Heart left ventricle (tissue), 16 donors: ENCODE measurements around the gene HRH2. TPM values are rescaled to one million over a fixed set of nuclear protein-coding genes. Genes with fewer than 3 reads are reported as not detected.

Source experiments
- ATAC-seq, 4 donors: fragments of 200-7000 bp; cut with Tn5 transposase; one replicate each; pipeline ENCODE4 v1.9.1; 2020 to 2022; ENCODE audit warnings: moderate library complexity in 4 of 4, mild to moderate bottlenecking in 3 of 4, moderate number of reproducible peaks in 1 of 4
- DNase-seq, 5 donors: peaks; one replicate each; pipeline ENCODE4 v3.0.0-alpha.2; 2020
- H3K27ac ChIP-seq, 12 donors: fragments of 200-600 bp; sonication (generic) in 4 of 12; one replicate each; pipeline versions ENCODE4 v1.5.0 to v1.8.0; 2016 to 2022; ENCODE audit warnings: mild to moderate bottlenecking in 2 of 12
- H3K27me3 ChIP-seq, 9 donors: fragments of 200-600 bp; sonication (generic) in 2 of 9; one replicate each; pipeline versions ENCODE4 v1.5.1 to v1.8.0; 2016 to 2022; ENCODE audit warnings: mild to moderate bottlenecking in 3 of 9
- H3K36me3 ChIP-seq, 9 donors: fragments of 200-600 bp; sonication (generic) in 2 of 9; one replicate each; pipeline versions ENCODE4 v1.5.0 to v1.8.0; 2018 to 2022; ENCODE audit warnings: mild to moderate bottlenecking in 2 of 9
- H3K4me1 ChIP-seq, 12 donors: fragments of 200-600 bp; sonication (generic) in 4 of 12; one replicate each; pipeline versions ENCODE4 v1.5.0 to v1.8.0; 2016 to 2022; ENCODE audit warnings: mild to moderate bottlenecking in 3 of 12
- H3K4me3 ChIP-seq, 12 donors: fragments of 200-600 bp; sonication (generic) in 4 of 12; one replicate each; pipeline versions ENCODE4 v1.5.0 to v1.8.0; 2017 to 2022; ENCODE audit warnings: mild to moderate bottlenecking in 9 of 12, moderate library complexity in 4 of 12
- H3K9me3 ChIP-seq, 12 donors: fragments of 200-600 bp; sonication (generic) in 4 of 12; one replicate each; pipeline versions ENCODE4 v1.5.0 to v1.8.0; 2016 to 2022; ENCODE audit warnings: mild to moderate bottlenecking in 1 of 12
- POLR2A ChIP-seq, 2 donors: fragments of 450-650 bp; IDR thresholded peaks; one replicate each; pipeline ENCODE4 v1.6.1; 2017; ENCODE audit warnings: antibody characterized with exemption in 2 of 2, mild to moderate bottlenecking in 2 of 2, moderate library complexity in 2 of 2
- WGBS, 4 donors: extraction: QIAGEN DNeasy Blood & Tissue Kit in 2 of 4; methylation state at CpG; one replicate each; pipeline versions ENCODE4 v1.1.5 to v1.1.7; 2013 to 2018; 5-methylcytosine and 5-hydroxymethylcytosine counted together
- intact Hi-C, 10 donors: fragments of 100-400 bp; cut with DNase I; formaldehyde crosslinking; loops; one replicate each; pipeline versions ENCODE4 v1.11.1 to v1.14.2; 2022
- polyA plus RNA-seq, 2 donors: library from polyadenylated mRNA; stranded (reverse); fragments of 200-250 nt; gene quantifications; one replicate each; pipeline ENCODE4 v1.2.3, GENCODE V29; 2013
- total RNA-seq, 9 donors: library from RNA; depleted of rRNA in 2 of 9; stranded (reverse); fragments of >200 nt in 2 of 9; fragmentation: NEBNext Ultra II Directional in 3 of 9; extraction: Animal tissue kit (Norgen Biotek cat#: 25700) in 3 of 9; gene quantifications; one replicate each; pipeline versions ENCODE4 v1.1.0 to v1.2.4, GENCODE V29; 2016 to 2023
- TF ChIP-seq, protein P1 (sequence below), 12 donors: fragments of 200-600 bp; sonication (generic) in 4 of 12; IDR thresholded peaks; one replicate each; pipeline versions ENCODE4 v1.5.0 to v1.8.0; 2018 to 2022; ENCODE audit warnings: antibody characterized with exemption in 12 of 12, mild to moderate bottlenecking in 5 of 12
- donor health status: ischemic (EF 13 %, LVEDD 7.1; RV severe dilation, severe dysfunction).
- donor health status: healthy with polysubstance abuse.
- donor health status: DM: no; HTN: yes; CAD: no.
- donor health status: DM: no; HTN: no; CAD: no.
- donor health status: ischemic (EF 25% LVEDD 6.9; RV normal size, moderate dysfunction).
- donor health status: ischemic (EF 25% LVEDD 5.7; RV mildly dilated, moderate dysfunction).
- donor health status: healthy.
- donor health status: DM: yes; HTN: yes; CAD: no.
- donor health status: ischemic (EF 35%, LVEDD 5.7; RV mildly dilated, moderate dysfunction).
- donor health status: nonischemic (EF 11% LVEDD 7.7; RV severe dilation, severe dysfunction).
- donor health status: DM: yes; HTN: yes; CAD: no.
- donor health status: PGD.
- donor health status: ischemic (EF 29% LVEDD 5.4; RV normal size, mild dysfunction).
- donor health status: nonischemic (EF 23%, LVEDD 6.1; RV moderate dilation, normal function).

HRH2 gene
- total and polyA plus RNA-seq, 11 donors, result 26.0 to 66.0 (median 35.8) TPM

DNA sequence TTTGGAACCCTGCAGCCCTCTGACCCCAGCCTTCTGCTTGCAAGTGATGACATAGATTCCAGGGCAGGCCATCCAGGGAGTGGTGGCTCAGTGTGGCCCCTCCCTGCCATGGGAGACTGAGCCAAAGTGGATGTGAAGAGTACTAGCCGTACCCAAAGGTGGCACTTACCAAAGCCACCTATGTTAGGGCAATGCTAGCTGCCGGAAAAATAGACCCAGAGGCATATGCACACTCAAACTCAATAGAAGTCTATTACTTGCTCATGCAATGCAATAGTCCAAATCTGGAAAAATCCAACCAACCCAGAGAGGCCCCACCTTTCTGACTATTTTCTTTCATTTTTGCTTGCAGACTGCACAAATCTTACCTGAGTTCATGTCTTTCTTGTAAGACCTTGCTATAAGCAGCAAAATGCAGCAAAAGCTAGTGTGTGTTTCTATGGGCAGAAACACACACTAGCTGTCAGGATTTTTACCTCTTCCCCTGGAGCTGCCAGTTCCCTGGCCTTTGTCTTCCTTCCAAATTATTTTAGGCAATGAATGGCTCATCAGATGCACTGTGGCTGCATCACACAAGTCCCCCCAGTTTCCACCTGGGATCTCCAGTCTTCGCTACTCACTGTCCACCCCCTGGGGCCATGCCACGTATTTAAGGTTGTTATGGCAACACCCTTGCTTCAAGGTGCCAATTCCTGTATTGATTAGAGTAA lies 74.0 kb downstream of the HRH2 start:
- DNase-seq (no peak), ATAC-seq (no peak)
- Histone ChIP-seq H3K9me3 (peaks cover 0 to 4% (median 0%) of the 10 kb centered on the region in 12 donors), H3K4me3 (no peak overlapping the region), H3K36me3 (no peaks in the 10 kb centered on the region), H3K27ac (no peak overlapping the region), H3K27me3 (peaks cover 0 to 42% (median 11%) of the 10 kb centered on the region in 9 donors), H3K4me1 (peaks cover 0 to 9% (median 0%) of the 10 kb centered on the region in 12 donors)
- TF ChIP-seq, protein P1, sequence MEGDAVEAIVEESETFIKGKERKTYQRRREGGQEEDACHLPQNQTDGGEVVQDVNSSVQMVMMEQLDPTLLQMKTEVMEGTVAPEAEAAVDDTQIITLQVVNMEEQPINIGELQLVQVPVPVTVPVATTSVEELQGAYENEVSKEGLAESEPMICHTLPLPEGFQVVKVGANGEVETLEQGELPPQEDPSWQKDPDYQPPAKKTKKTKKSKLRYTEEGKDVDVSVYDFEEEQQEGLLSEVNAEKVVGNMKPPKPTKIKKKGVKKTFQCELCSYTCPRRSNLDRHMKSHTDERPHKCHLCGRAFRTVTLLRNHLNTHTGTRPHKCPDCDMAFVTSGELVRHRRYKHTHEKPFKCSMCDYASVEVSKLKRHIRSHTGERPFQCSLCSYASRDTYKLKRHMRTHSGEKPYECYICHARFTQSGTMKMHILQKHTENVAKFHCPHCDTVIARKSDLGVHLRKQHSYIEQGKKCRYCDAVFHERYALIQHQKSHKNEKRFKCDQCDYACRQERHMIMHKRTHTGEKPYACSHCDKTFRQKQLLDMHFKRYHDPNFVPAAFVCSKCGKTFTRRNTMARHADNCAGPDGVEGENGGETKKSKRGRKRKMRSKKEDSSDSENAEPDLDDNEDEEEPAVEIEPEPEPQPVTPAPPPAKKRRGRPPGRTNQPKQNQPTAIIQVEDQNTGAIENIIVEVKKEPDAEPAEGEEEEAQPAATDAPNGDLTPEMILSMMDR (IDR thresholded peaks at IDR 0.05), result no peak
- no peak for TF ChIP-seq POLR2A (IDR thresholded peaks at IDR 0.05)
- WGBS, 4 donors, result 68 to 77% (median 75%) methylated on average over 4 of the region's 4 CpGs
- intact Hi-C loops, result no loop called here

DNA sequence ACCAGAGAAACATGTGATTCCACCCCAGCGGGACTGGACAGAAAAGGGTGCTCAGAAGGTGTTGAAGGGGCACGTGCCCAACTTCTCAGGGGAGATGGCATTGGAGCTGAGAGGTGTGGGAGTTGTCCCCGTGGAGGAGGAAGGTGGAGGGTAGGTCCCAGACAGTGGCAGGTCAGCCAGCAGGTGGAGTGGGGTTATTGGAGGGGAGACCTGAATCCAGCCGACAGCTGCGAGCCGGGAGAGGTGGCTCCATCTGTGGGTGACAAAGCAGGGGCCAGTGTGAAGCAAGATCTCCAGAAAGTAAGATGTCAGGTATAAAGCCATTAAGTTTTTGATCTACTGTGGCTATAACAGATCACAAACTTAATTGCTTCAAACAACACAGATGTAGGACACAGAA lies 75.1 kb downstream of the HRH2 start:
- TF ChIP-seq POLR2A (IDR thresholded peaks at IDR 0.05), result no peak
- TF ChIP-seq, protein P1 (IDR thresholded peaks at IDR 0.05), result no peak
- Histone ChIP-seq H3K4me1 (peaks cover 0 to 9% (median 0%) of the 10 kb centered on the region in 12 donors), H3K4me3 (no peak overlapping the region), H3K27ac (no peak overlapping the region), H3K36me3 (no peaks in the 10 kb centered on the region), H3K27me3 (peaks cover 0 to 46% (median 11%) of the 10 kb centered on the region in 9 donors), H3K9me3 (peaks cover 0 to 4% (median 0%) of the 10 kb centered on the region in 12 donors)
- ATAC-seq (no peak), DNase-seq (no peak)
- 73 to 88% (median 80%) methylated on average over 6 of the region's 6 CpGs for WGBS, 4 donors
- intact Hi-C loops, result no loop called here

DNA sequence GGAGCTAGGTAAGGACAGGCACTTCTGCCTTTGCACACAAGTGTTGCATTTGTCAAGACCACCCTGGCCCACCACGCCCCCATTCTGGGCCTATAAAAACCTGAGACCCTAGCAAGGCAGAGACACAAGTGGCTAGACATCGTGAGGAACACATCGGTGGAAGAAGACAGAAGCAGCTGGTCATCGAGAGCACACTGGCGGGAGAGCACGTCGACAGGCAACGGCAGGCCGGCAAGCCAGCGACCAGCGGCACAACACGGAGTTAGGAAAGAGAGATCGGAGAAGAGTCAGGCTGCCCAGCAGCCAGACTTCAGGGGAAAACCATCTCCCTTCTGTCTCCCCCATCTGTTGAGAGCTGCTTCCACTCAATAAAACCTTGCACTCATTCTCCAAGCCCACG lies 76.1 kb downstream of the HRH2 start:
- TF ChIP-seq POLR2A (IDR thresholded peaks at IDR 0.05), result no peak
- TF ChIP-seq, protein P1 (IDR thresholded peaks at IDR 0.05), result no peak
- Histone ChIP-seq H3K36me3 (no peaks in the 10 kb centered on the region), H3K4me1 (peaks cover 0 to 9% (median 0%) of the 10 kb centered on the region in 12 donors), H3K27me3 (peaks cover 0 to 45% (median 5%) of the 10 kb centered on the region in 9 donors), H3K9me3 (peaks cover 0 to 4% (median 0%) of the 10 kb centered on the region in 12 donors), H3K27ac (no peak overlapping the region), H3K4me3 (no peak overlapping the region)
- intact Hi-C loops, result no loop called here
- 85 to 93% (median 87%) methylated on average over 14 of the region's 14 CpGs for WGBS, 4 donors
- DNase-seq, result no peak
- ATAC-seq, result no peak

DNA sequence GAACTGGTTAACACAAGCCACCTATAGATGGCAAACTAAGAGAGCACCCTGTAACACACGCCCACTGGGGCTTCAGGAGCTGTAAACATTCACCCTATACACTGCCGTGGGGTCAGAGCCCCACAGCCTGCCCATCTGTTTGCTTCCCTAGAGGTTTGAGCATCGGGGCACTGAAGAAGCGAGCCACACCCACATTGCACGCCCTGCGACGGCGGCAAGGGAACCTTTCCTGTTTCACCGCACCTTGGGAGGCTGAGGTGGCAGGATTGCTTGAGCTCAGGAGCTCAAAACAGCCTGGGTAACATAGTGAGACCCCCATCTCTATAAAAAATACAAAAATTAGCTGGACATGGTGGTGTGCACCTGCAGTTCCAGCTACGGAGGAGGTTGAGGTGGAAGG lies 76.6 kb downstream of the HRH2 start:
- H3K27me3 ChIP-seq, result peaks cover 0 to 46% (median under 1%) of the 10 kb centered on the region in 9 donors
- intact Hi-C loops, result no loop called here
- 76 to 88% (median 79%) methylated on average over 9 to 10 of the region's 10 CpGs for WGBS, 4 donors

More for the DNA sequence above, 76.6 kb downstream of the HRH2 start:
- no peaks in the 10 kb centered on the region for H3K36me3 ChIP-seq
- H3K4me3 ChIP-seq, result no peak overlapping the region
- H3K9me3 ChIP-seq, result peaks cover 0 to 4% (median 0%) of the 10 kb centered on the region in 12 donors
- ATAC-seq, result no peak
- TF ChIP-seq POLR2A (IDR thresholded peaks at IDR 0.05), result no peak
- TF ChIP-seq, protein P1 (IDR thresholded peaks at IDR 0.05), result no peak
- H3K4me1 ChIP-seq, result peaks cover 0 to 6% (median 0%) of the 10 kb centered on the region in 12 donors
- no peak for DNase-seq
- H3K27ac ChIP-seq, result no peak overlapping the region
